ENCODE results near the gene GPR3. TPM values are rescaled to one million over a fixed set of nuclear protein-coding genes. Genes with fewer than 3 reads are reported as not detected.

GPR3 gene
- total RNA-seq, 1 donor from 2014 or later, result not detected

DNA sequence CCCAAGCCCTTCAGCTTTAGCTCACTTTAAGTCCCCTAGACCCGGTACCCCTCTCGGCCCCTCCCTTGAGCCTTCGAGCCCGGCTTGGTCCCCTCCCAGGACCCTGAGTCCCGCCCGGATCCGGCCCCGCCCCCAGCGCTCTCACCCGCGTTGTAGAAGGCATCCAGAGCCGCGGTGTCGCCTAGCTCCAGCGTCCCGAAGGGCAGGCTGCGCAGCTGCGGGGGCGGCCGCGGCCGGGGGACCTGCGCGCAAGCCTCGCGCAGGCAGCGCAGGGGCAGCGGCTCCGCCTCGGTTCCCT lies 26.4 kb upstream of the GPR3 start:
- Histone ChIP-seq H3K27me3 (ENCODE audit: control insufficient read depth, insufficient read depth, low read length) (no peaks in the 10 kb centered on the region), H3K4me3 (ENCODE audit: low read depth, low read length) (peak overlapping the region; percentile 75), H3K36me3 (ENCODE audit: control insufficient read depth, insufficient read depth, low read length) (peaks cover 35% of the 10 kb centered on the region)
- FAIRE-seq (no peak), DNase-seq (ENCODE audit: low read depth) (peak; percentile 46)
- TF ChIP-seq, protein P1, sequence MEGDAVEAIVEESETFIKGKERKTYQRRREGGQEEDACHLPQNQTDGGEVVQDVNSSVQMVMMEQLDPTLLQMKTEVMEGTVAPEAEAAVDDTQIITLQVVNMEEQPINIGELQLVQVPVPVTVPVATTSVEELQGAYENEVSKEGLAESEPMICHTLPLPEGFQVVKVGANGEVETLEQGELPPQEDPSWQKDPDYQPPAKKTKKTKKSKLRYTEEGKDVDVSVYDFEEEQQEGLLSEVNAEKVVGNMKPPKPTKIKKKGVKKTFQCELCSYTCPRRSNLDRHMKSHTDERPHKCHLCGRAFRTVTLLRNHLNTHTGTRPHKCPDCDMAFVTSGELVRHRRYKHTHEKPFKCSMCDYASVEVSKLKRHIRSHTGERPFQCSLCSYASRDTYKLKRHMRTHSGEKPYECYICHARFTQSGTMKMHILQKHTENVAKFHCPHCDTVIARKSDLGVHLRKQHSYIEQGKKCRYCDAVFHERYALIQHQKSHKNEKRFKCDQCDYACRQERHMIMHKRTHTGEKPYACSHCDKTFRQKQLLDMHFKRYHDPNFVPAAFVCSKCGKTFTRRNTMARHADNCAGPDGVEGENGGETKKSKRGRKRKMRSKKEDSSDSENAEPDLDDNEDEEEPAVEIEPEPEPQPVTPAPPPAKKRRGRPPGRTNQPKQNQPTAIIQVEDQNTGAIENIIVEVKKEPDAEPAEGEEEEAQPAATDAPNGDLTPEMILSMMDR (IDR thresholded peaks at IDR 0.05; ENCODE audit: insufficient read depth, low read length, severe bottlenecking), result no peak

DNA sequence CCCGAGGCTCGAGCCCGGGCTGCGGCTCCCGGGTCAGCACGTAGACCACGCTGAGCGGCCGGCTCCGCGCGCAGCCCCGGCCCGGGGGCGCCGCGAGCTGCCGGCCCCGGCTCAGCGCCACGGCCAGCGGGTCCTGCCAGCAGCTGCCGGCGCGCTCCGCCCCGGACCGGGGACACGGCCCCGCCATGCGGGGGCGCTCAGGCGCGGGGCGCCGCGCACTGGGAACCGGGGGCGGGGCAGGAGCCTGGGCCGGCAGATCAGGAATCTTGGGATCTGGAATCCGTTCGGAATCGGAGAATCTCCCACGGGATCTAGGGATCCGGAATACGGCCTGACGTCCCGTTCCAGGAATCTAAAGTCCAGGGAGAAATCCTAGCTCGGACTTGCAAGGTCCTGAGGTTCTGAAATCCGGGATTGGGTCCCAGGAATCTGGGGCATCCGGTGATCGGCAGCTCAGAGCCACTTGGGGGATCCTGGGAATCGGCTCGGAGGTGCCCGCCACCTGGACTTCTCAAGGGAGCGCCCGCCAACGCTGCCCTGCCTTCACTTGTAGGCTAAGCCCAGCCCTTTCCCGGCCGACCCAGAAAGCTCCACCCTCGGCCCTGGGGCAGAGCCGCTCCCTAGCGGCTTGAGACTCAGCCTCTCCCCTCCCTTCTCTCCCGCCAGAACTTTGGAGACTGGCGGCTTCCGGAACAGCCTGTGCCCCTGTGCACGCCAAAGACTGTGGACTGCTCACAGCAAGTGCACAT lies 25.8 kb upstream of the GPR3 start, which contains the start of gene MAP3K6:
Gene MAP3K6 (minus strand): TSS at position 551 of the 749 bp plus-strand sequence. CDS start 364 bp downstream, at position 187.
- Histone ChIP-seq H3K27me3 (ENCODE audit: control insufficient read depth, insufficient read depth, low read length) (no peaks in the 10 kb centered on the region), H3K4me3 (ENCODE audit: low read depth, low read length) (peak within 1 kb of the TSS; percentile 75), H3K36me3 (ENCODE audit: control insufficient read depth, insufficient read depth, low read length) (peaks cover 30% of the 10 kb centered on the region)
- peak; percentile 86 for DNase-seq (ENCODE audit: low read depth)
- TF ChIP-seq, protein P1 (IDR thresholded peaks at IDR 0.05; ENCODE audit: insufficient read depth, low read length, severe bottlenecking), result peak; percentile 50
- no peak for FAIRE-seq

DNA sequence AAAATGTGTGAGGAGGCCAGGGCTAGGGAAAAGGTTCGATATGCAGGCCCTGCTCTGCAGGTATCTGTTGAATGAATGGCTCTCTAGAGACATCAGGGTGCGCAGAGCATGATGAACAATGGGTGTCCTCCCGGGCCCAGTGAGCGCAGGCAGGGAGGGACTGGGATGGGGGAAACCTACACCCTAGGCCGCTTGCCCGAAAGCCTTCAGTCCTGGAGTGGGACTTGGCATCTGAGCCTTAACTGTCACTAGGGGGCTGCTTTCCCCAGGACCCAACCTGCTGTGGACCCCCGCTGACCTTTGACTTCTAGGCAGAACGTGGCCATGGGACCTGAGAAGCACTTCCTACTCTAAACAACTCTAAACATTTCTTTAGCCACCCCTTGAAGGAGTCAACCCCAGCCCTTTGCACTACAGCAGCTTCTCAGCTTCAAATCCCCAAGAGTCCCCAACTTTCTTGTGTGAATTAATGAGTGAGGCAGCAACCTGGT lies 25.2 kb upstream of the GPR3 start:
- Histone ChIP-seq H3K27me3 (ENCODE audit: control insufficient read depth, insufficient read depth, low read length) (no peaks in the 10 kb centered on the region), H3K4me3 (ENCODE audit: low read depth, low read length) (peak overlapping the region; percentile 75), H3K36me3 (ENCODE audit: control insufficient read depth, insufficient read depth, low read length) (peaks cover 26% of the 10 kb centered on the region)
- FAIRE-seq (no peak), DNase-seq (ENCODE audit: low read depth) (no peak)
- TF ChIP-seq, protein P1 (IDR thresholded peaks at IDR 0.05; ENCODE audit: insufficient read depth, low read length, severe bottlenecking), result no peak

DNA sequence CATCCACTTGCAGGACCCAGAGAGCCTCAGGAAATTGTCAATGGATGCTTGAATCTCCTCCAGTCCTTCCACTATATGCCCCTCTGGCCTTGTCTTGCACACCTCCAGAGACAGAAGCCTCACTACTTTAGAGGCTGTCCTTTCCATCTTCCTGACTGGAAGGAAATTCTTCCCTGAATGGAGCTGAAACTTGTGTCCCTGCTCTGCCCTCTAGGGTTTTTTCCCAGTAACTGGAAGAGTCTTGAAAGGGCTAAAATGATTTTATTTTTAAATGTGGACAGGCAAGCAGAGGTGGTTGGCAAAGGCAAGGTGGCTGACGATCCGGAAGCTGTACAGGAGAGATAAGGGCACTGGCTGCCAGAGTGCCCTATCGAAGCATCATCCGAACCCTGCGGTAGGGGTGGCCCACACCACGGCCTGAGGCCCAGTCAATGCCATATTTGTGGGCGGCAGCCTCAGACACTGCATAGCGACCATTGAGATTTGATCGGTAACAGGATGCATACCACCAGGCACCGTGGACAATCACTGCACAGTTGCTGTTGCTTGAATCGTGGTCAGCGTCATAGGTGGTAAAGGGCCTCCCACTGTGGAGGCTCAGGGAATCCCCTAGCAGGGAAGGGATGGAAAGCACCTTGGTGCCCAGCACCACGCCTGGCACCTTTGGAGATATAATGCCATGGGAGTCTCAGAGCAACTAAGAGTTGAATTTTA lies 23.4 kb upstream of the GPR3 start:
- Histone ChIP-seq H3K36me3 (ENCODE audit: control insufficient read depth, insufficient read depth, low read length) (peaks cover 10% of the 10 kb centered on the region), H3K27me3 (ENCODE audit: control insufficient read depth, insufficient read depth, low read length) (no peaks in the 10 kb centered on the region), H3K4me3 (ENCODE audit: low read depth, low read length) (no peak overlapping the region)
- DNase-seq (ENCODE audit: low read depth) (peak; percentile 25), FAIRE-seq (no peak)
- TF ChIP-seq, protein P1 (IDR thresholded peaks at IDR 0.05; ENCODE audit: insufficient read depth, low read length, severe bottlenecking), result peak; percentile 23

DNA sequence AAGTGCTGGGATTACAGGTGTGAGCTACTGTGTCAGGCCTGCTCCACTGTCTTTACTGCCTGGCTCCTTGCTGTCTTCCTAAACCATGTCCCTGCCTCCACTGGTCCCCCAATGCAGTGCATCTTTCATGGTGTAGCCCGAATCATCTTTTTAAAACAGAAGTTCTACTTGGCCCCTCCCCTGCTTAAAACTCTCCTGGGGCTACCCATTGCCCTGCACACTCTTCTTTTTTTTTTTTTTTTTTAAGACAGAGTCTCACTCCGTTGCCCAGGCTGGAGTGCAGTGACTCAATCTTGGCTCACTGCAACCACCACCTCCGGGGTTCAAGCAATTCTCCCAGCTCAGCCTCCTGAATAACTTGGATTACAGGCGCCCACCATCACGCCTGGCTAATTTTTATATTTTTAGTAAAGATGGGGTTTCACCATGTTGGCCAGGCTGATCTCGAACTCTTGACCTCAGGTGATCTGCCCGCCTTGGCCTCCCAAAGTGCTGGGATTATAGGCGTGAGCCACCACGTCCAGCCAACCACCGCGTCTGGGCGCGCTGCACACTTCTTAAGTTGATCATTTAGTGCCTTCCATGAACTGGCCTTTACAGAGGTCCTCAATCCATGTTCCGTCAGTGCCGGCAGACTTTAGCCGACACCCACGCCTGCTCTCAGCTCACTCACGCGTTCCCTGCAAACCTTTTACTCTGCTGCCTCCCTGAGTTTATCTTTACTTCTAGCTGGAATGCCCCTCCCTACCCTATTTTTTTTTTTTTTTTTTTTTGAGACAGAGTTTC lies 20.2 kb upstream of the GPR3 start:
- DNase-seq (ENCODE audit: low read depth), result no peak
- Histone ChIP-seq H3K4me3 (ENCODE audit: low read depth, low read length) (no peak overlapping the region), H3K36me3 (ENCODE audit: control insufficient read depth, insufficient read depth, low read length) (no peaks in the 10 kb centered on the region), H3K27me3 (ENCODE audit: control insufficient read depth, insufficient read depth, low read length) (no peaks in the 10 kb centered on the region)
- TF ChIP-seq, protein P1 (IDR thresholded peaks at IDR 0.05; ENCODE audit: insufficient read depth, low read length, severe bottlenecking), result no peak
- FAIRE-seq, result no peak
